ENCODE results near the gene SORBS1. TPM values are rescaled to one million over a fixed set of nuclear protein-coding genes. Genes with fewer than 3 reads are reported as not detected.

Gene SORBS1
- total and polyA plus RNA-seq, 2 donors (not counting 3 experiments of a cell fraction or from before 2014, with no cell fraction given), result 2.0 to 7.9 TPM

DNA sequence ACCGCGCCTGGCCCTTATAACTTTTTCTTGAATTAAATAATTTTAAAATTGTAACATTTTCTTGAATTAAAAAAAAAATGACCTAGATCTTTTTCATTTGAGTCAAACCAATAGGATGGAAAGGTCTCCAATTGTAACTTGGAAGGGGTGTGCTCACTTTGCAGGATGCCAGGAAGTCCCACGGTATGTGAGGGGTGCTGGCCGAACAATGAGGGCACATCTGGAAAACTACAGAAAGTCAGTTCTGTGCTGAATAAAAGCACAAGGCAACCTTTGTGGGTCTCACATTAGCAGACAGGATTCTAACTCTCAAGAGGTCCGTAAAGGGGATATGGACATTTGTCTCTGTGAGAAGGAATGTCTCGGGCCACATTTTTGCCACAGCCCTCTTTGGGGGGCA, 217.6 kb downstream of the SORBS1 start:
- H3K79me2 ChIP-seq (ENCODE audit: control insufficient read depth, insufficient read depth, low read length), result no peaks in the 10 kb centered on the region
- FAIRE-seq, result no peak
- H3K4me3 ChIP-seq (replicated peaks in 1 of 3; ENCODE audit: insufficient read depth in 1 of 3, low read depth in 1 of 3, low read length in 3 of 3), result no peak overlapping the region
- BruUV-seq (replicated peaks), result no TSS peak
- POLR2A ChIA-PET, result no interaction called here
- no peaks in the 10 kb centered on the region for H4K20me1 ChIP-seq (replicated peaks; ENCODE audit: control insufficient read depth, extremely low read depth, insufficient read depth, low read length)
- H3K4me1 ChIP-seq (ENCODE audit: control insufficient read depth, extremely low read depth, insufficient read depth, low read length), result peaks cover 9% of the 10 kb centered on the region
- H3K27me3 ChIP-seq (ENCODE audit: control insufficient read depth in 2 of 2, insufficient read depth in 2 of 2, low read length in 2 of 2), result no peaks in the 10 kb centered on the region
- TF ChIP-seq MAX (IDR thresholded peaks at IDR 0.05; ENCODE audit: insufficient read depth, insufficient read length) (no peak), POLR2AphosphoS5 (IDR thresholded peaks at IDR 0.05; ENCODE audit: insufficient read depth, low read depth, low read length) (no peak), POLR2A (IDR thresholded peaks at IDR 0.05; ENCODE audit: low read depth, low read length) (no peak), FOS (IDR thresholded peaks at IDR 0.05; ENCODE audit: borderline replicate concordance, insufficient read depth, low read length) (no peak), GATA2 (IDR thresholded peaks at IDR 0.05; ENCODE audit: insufficient read depth, insufficient read length, low read depth, low read length) (no peak), EZH2 (IDR thresholded peaks at IDR 0.05; ENCODE audit: borderline replicate concordance, low read depth, low read length, severe bottlenecking) (no peak), JUN (IDR thresholded peaks at IDR 0.05; ENCODE audit: borderline replicate concordance, insufficient read depth, insufficient read length, low read depth) (no peak), MYC (IDR thresholded peaks at IDR 0.05; ENCODE audit: low read depth, low read length) (no peak)
- TF ChIP-seq, protein P1, sequence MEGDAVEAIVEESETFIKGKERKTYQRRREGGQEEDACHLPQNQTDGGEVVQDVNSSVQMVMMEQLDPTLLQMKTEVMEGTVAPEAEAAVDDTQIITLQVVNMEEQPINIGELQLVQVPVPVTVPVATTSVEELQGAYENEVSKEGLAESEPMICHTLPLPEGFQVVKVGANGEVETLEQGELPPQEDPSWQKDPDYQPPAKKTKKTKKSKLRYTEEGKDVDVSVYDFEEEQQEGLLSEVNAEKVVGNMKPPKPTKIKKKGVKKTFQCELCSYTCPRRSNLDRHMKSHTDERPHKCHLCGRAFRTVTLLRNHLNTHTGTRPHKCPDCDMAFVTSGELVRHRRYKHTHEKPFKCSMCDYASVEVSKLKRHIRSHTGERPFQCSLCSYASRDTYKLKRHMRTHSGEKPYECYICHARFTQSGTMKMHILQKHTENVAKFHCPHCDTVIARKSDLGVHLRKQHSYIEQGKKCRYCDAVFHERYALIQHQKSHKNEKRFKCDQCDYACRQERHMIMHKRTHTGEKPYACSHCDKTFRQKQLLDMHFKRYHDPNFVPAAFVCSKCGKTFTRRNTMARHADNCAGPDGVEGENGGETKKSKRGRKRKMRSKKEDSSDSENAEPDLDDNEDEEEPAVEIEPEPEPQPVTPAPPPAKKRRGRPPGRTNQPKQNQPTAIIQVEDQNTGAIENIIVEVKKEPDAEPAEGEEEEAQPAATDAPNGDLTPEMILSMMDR (IDR thresholded peaks at IDR 0.05; ENCODE audit: extremely low read depth in 1 of 2, insufficient read depth in 1 of 2, low read depth in 1 of 2, low read length in 2 of 2), result no peak
- H3K9ac ChIP-seq (replicated peaks; ENCODE audit: extremely low read depth, insufficient read depth, low read length), result no peak overlapping the region
- H3K27ac ChIP-seq (ENCODE audit: insufficient read depth, low read depth, low read length), result no peak overlapping the region
- no peak overlapping the region for H3K4me2 ChIP-seq (ENCODE audit: insufficient read depth, low read length)
- dilution Hi-C loops (cut with MboI; ENCODE audit: extremely low pct_ligation_motif_present, low sequenced_read_pairs) (no loop called here), intact Hi-C loops (cut with micrococcal nuclease) (no loop called here)
- DNase-seq (ENCODE audit: low read depth, low spot score), result no peak
- no peaks in the 10 kb centered on the region for H3K9me1 ChIP-seq (replicated peaks; ENCODE audit: control insufficient read depth, extremely low read depth, insufficient read depth, low read length)
- CTCF ChIA-PET, result no interaction called here
- no peaks in the 10 kb centered on the region for H3K9me3 ChIP-seq (replicated peaks; ENCODE audit: control insufficient read depth, insufficient read depth, low read length)
- no peak overlapping the region for H2AFZ ChIP-seq (ENCODE audit: low read depth, low read length)
- no peaks in the 10 kb centered on the region for H3K36me3 ChIP-seq (ENCODE audit: control insufficient read depth in 2 of 2, extremely low read depth in 1 of 2, insufficient read depth in 2 of 2, low read length in 2 of 2)

All from endothelial cell of umbilical vein (primary cell).